Upper lobe of left lung (tissue), 4 donors: Measurements from ENCODE around the gene SNRNP70.

Experiments
- CTCF ChIP-seq, 6 experiments: fragments of 450-650 bp in 4 of 6; fragments of 200-600 bp in 2 of 6; sonication (generic) in 2 of 6; IDR thresholded peaks; one replicate each; pipeline ENCODE4 v1.5.1; 2016 to 2019; ENCODE audit warnings: antibody characterized with exemption in 6 of 6
- POLR2AphosphoS5 ChIP-seq, 2 donors: sonication (generic); formaldehyde crosslinking; IDR thresholded peaks; one replicate each; pipeline ENCODE4 v1.5.1; 2017; ENCODE audit warnings: antibody characterized with exemption in 2 of 2

- TF ChIP-seq CTCF (IDR thresholded peaks at IDR 0.05) (no peak), POLR2AphosphoS5 (IDR thresholded peaks at IDR 0.05) (no peak)
Measured at GRCh38 chr19:49104229-49104864, 19.1 kb downstream of the SNRNP70 start.
